RPMI7951 (cell line): ENCODE data around the gene CYBB. TPM values are rescaled to one million over a fixed set of nuclear protein-coding genes. Genes with fewer than 3 reads are reported as not detected.
A peak's percentile ranks its signal among the peaks of the same experiment; 100 is the strongest.

Experiments
- DNase-seq: peaks from one replicate; pipeline ENCODE4 v3.0.0-alpha.2; 2012; ENCODE audit warnings: low read depth
- total RNA-seq: library from RNA; depleted of rRNA; stranded (reverse); fragments of >200 nt; shearing (Covaris generic); gene quantifications from 2 replicates; pipeline ENCODE4 v1.2.3, GENCODE V29; 2014; rRNA removed

Gene CYBB
- total RNA-seq, 1 experiment from 2014 or later, result not detected

DNA sequence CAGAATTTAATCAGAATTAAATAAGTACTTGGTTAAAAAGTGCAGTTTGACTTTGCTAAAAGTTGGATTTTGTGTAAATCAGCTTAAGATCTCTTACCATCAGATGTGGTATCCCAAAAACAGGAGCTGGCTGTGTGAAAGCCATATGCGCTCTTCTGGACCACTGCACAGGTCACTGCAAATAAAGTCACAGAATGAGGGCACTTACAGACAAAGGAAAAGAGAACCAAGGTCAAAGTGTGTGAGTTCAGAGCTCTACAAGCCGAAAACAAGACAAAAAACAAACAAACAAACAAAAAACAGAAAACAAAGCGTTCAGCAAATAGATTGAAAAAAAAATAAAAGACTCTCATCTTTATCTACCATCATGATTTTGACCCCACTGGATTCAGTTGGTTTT is 61.1 kb downstream of the CYBB start:
- no peak for DNase-seq

DNA sequence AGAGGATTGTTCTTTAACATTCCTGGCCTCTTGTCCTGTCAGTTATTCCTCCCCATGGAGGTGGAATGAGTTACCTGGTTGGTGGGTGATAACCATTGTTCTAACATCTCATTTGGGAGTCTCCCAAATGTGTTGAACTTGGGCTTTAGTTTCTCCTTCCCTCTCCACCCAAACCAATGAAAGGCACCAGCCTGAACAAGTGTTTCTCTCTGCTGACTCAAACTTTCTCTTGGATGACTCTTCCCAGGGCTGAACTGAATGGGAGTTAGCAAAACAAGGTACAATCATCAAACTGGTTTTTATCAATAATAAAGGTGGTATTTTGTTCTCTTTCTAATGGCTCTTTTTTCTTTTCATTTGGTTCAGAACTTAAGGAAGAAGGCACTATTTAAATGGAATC is 64.8 kb downstream of the CYBB start:
- no peak for DNase-seq

DNA sequence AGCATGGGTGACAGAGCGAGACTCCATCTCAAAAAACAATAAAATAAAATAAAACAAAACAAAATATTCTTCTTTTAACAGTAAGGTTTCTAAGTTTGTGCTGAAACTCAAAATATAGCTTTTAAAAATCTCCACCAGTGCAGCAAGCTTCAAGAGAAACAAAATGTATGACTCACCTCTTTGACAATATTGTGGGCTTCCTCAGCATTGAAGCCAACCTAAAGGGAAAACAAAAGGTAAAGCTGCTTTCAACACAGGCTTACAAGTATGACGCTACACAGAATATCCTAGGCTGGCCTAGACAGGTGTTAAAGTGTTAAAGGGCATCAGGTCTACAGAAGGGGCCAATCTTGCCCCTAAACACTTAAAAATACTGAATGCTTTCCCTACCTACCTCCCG is 66.3 kb downstream of the CYBB start:
- peak; percentile 19 for DNase-seq

DNA sequence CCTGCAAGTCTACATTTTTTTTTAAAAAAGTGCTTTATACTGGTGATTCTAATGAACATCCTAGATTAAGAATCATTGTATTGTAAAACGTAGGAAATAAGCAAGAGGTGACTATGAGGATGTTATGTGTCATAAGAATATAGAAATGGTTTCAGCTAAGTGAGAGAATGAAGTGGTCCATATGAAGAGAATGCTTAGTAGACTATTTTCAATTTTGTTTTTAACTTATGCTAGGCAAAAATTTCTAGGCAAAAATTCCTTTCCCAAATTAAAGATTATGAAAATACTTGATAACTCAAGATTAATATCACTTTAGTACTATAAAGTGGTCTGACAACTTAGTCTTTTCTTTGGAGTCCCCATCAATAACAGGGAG is 66.7 kb downstream of the CYBB start:
- no peak for DNase-seq

DNA sequence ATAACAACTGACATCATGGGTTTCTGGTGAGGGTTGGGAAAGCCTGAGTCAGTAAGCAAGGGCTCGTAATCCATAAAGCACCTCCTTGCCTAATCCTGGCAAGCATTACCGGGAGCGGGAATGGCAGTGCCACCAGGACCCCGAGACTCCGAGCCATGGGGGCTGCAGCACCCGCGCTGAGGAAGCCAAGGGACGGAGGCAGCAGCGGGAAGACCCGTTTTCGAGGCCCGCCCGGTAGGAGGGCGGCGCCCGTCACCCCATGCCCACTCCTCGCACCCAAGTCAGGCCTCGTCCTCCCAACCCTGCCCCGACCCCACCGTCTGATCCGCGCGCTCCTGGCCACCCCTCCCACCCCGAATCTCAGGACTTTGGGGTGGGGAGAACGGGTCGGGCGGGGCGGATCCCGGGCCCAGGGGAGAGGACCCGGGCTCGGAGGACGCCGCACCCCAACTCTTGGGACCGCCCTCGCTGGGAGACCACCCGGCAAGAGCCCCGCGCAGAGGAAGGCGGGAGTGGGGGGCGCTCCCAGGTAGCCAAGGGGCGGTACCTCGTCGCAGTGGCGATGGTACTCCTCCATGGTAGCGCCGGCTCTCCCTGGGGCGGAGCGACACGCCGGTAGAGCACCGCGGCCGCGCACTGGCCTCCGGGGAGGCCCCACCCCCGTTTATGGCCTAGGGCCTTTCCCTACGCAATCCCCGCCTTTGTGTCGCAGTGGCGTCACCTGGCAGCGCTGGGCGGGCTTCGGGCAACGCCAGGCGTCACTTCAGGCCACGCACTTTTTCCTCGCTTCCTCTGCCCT is 67.3 kb downstream of the CYBB start, which contains the start of gene DYNLT3:
DYNLT3 (minus strand) TSS at position 638 of the 799 bp plus-strand sequence; CDS start at position 577, 61 bp downstream.
- peak; percentile 87 for DNase-seq

DNA sequence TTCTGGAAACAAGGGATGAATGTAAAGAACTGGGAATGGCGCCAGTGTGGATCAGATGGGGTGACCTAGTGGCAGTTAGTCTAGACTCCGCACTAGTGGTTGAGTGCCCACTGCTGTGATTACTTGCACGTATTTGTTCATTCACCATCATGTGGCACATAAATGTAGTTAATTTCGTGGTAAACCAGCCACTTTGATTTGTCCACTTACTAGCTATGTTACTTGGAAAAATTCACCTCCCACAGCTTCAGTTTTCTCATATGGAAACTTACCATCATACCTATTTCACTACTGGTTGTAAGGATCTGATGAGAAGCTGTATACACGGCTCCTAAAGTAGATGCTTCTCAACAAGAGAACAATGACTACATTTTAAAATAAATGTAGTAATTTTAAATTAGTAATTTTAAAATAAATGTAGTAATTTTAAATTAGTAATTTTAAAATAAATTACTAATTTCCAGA is 67.9 kb downstream of the CYBB start:
- no peak for DNase-seq

DNA sequence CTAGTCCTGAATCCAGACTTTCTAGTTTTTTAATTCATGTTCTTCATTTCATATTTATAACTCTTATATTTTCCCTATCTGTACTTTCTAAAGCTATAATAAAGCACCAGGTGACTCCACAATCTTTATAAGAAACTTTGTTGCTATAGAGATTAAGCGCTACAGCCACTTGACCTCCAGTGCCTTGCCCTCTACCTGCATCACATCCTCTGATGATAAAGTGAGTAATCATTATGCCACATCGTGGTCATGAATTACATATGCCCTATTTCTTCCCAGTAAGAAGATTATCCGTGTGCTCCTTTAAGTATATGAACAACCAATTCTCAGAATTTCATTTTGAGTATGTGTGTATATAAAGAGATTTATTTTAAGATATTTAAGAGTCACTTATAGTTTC is 74.3 kb downstream of the CYBB start:
- no peak for DNase-seq

DNA sequence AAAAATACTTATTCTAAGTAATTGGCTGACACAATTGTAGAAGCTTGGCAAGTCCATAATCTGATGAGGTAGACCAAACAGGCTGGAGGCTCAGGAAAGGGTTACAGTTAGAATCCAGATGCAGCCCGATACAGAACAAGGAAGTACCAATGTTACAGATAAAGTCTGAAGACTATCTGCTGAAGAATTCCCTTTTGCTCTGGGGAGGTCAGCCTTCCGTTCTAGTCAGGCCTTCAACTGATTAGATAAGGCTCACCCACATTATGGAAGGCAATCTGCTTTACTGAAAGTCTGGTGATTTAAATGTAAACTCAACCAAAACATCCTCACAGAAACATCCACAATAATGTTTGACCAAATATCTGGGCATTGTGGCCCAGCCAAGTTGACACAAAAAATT is 74.9 kb downstream of the CYBB start:
- DNase-seq, result no peak

DNA sequence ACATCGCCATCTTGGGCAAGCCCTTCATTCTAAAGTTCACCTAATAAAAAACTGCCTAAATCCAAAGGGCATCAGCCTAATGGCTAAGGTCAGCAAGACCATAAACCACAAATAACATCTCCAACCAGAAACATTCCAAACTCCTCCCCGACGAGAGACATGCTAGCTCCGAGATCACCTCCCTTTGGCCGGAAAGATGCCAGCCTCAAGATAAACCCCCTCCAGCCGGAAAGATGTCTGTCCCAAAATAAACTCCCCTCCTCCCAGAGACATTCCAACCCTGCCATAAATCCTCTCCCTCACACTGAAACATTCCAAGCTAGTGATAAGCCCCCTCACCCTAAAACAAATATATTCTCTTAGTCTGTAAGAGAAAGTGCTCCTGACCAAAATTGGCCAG is 80.9 kb downstream of the CYBB start:
- DNase-seq, result peak; percentile 55

DNA sequence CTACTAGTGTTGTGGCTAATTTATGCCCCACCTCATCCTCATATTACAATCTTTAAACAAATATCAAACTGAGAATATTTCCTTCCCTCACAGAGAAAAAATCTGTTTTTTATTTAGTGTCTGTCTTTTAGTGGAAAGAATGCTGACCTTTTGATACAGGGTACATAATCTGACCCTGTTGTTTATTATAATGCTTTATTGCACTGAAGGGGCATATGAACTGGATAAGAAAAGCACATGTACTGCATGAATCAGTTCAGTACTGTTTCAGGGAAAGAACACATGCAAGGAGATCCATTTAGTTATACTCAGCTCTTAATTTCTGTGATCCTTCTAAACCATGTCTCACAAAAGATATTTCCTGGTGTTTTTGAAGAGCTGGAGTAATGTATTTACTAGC is 83.0 kb downstream of the CYBB start:
- DNase-seq, result no peak

Other genes with a start within 250 kb of the CYBB start
- gene LANCL3, start 208.4 kb upstream of the CYBB start, total RNA-seq, result 0.72 and 1.1 TPM in 2 replicates
- gene XK, start 94.3 kb upstream of the CYBB start, total RNA-seq, result under 0.01 and 0.12 TPM in 2 replicates
- 130 and 157 TPM in 2 replicates for gene DYNLT3, start 67.5 kb downstream of the CYBB start, total RNA-seq
- gene SYTL5, start 226.5 kb downstream of the CYBB start, total RNA-seq, result 4.2 and 4.3 TPM in 2 replicates